NCI-H82 (cell line): ENCODE measurements around the gene RABL6.
"Not testable (repeated sequence)": the region's sequence is repeated elsewhere in the genome, so short reads cannot be mapped to it uniquely, and the experiment has no call there.

Experiments
- DNase-seq: peaks from one replicate; lab custom pipeline; 2025; lab: John Stamatoyannopoulos, UW

RABL6 gene

GRCh38 chr9:136775191-136775590, 32.6 kb upstream of the RABL6 start:
- DNase-seq: no peak

DNA sequence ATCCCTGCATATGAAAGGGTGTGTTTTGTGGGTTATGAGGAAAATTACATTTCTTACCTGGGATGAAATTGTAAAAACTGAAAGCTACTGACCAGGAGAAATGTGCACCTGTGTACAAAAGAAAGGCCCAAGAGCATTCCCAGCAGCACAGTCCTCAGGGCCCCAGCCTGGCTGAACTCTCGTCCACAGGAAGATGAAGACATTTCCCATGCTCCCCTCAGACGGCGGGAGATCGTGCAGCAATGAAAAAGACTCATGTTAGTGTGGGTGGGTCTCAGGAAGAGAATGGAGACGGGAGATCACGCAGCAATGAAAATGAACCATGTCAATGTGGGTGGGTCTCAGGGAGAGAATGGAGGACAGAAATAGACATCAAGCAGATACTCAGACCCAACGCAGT, 30.8 kb upstream of the RABL6 start:
- DNase-seq: no peak

GRCh38 chr9:136777359-136777758, 30.4 kb upstream of the RABL6 start:
- no peak for DNase-seq

DNA sequence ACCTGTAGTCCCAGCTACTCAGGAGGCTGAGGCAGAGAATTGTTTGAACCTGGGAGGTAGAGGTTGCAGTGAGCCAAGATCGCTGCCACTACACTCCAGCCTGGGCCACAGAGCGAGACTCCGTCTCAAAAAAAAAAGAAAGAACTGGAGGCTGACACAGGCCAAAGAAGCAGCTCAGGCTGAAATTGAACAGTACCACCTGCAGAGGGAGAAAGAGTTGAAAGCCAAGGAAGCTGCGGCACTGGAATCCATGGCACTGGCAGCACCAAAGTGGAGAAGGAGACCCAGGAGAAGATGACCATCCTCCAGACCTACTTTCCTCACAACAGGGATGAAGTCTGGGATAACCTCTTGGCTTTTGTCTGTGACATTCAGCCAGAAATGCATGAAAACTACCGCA, 27.9 kb upstream of the RABL6 start:
- DNase-seq: no peak

- no peak for DNase-seq
These were observed 25.3 kb upstream of the RABL6 start for GRCh38 chr9:136782452-136782851.

- peak; percentile 81 for DNase-seq
These were observed 23.3 kb upstream of the RABL6 start for GRCh38 chr9:136784249-136784996.

GRCh38 chr9:136784997-136785361, 22.8 kb upstream of the RABL6 start:
- no peak for DNase-seq

DNA sequence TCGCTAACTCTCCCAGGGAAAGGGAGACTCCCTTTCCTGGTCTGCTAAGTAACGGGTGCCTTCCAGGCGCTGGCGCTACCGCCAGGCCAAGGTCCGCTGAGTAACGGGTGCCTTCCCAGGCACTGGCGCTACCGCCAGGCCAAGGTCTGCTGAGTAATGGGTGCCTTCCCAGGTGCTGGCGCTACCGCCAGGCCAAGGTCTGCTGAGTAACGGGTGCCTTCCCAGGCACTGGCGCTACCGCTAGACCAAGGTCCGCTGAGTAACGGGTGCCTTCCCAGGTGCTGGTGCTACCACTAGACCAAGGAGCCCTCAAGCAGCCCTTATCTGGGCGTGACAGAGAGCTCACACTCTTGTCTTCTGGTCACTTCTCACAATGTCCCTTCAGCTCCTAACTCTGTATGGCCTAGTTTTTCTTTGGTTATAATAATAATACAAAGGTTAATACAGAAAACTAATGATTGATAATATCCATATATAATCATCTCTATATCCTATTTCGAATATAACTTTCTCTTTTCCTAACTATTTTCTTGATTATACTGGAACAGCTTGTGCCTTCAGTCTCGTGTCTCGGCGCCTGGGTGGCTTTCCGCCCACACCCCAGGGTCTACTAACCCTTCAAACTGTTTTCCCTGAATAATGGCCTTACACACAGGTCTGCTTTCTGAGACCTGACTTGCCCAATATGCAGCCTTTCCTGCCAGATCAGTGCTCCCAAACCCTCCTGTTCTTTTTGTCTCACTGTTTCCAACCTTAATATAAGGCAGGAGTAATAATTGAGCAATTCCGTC, 22.0 kb upstream of the RABL6 start:
- not testable (repeated sequence) for DNase-seq

- DNase-seq: no peak
These were observed 21.3 kb upstream of the RABL6 start for GRCh38 chr9:136786451-136786850.

- DNase-seq: not testable (repeated sequence)
These were observed 20.8 kb upstream of the RABL6 start for GRCh38 chr9:136786983-136787382.

- DNase-seq: peak; percentile 92
These were observed 19.9 kb upstream of the RABL6 start for GRCh38 chr9:136787690-136788400.

GRCh38 chr9:136788644-136789522, 18.9 kb upstream of the RABL6 start:
- peak; percentile 78 for DNase-seq

- peak; percentile 77 for DNase-seq
These were observed 18.2 kb upstream of the RABL6 start for GRCh38 chr9:136789523-136789937.

GRCh38 chr9:136790640-136791515, 16.9 kb upstream of the RABL6 start, which contains the start of gene TMEM141:
TMEM141 (plus strand) TSS chr9:136791344; CDS start chr9:136791371, 27 bp downstream.
- peak; percentile 100 for DNase-seq

GRCh38 chr9:136791516-136792276, 16.1 kb upstream of the RABL6 start:
- DNase-seq: peak; percentile 67

GRCh38 chr9:136792321-136793085, 15.2 kb upstream of the RABL6 start:
- no peak for DNase-seq

DNA sequence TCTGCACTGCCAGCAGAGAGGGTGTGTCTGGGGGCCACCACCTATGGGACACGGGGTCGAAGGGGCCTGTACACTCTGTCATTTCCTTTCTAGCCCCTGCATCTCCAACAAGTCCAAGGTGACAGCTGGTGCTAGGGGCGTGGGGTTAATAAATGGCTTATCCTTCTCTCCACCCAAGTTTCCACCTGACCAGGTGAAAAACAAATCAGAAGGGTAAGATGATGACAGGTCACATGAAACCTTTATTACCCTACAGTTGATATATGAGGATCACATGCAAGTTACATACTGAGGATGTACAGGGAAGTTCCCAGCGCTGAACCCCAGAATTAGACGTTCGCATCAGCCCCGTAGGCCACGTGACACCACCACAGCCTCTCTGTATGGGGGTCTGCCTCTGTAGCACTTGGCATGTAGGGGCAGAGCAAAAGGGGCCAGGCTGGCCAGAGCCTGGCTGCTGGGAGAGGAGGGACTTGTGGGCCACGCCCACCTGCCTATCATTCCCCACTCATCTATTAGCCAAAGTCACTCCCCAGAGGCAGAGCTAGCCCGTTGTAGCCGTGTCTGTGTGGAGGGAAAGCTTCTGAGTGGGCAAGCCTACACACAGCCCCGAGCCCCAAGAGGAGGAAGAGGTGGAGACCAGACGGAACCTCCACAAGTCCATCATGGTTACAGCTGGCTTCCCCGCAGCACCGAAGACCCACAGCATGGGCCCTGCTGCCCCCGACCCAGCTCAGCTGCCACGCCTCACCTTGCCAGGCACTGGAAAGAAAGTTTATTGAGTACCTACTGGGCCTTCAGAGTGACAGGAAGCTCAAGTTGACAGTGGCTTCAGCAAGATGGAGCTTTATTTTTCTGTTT, 14.4 kb upstream of the RABL6 start:
- DNase-seq: peak; percentile 69
